HFFc6 (cell line): ENCODE data around the gene PROCA1. TPM values are rescaled to one million over a fixed set of nuclear protein-coding genes. Genes with fewer than 3 reads are reported as not detected.

Source experiments
- DNase-seq: peaks from one replicate; pipeline ENCODE4 v3.0.0-alpha.2; 2018
- H3K27ac Mint-ChIP-seq: 2 replicates; pipeline ENCODE4 v1.8.0; 2020; ENCODE audit warnings: mild to moderate bottlenecking, mixed read lengths
- H3K27me3 Mint-ChIP-seq: 2 replicates; pipeline ENCODE4 v1.8.0; 2021; ENCODE audit warnings: mild to moderate bottlenecking, moderate library complexity, mixed read lengths; ENCODE audit not compliant: insufficient read depth
- H3K36me3 Mint-ChIP-seq: 2 replicates; pipeline ENCODE4 v1.8.0; 2021; ENCODE audit warnings: low read depth, mixed read lengths
- H3K4me1 Mint-ChIP-seq: 2 replicates; pipeline ENCODE4 v1.8.0; 2020; ENCODE audit warnings: low read depth, mixed read lengths
- H3K4me3 Mint-ChIP-seq: 2 replicates; pipeline ENCODE4 v1.8.0; 2020; ENCODE audit warnings: mild to moderate bottlenecking, moderate library complexity, mixed read lengths
- H3K9me3 Mint-ChIP-seq: 2 replicates; pipeline ENCODE4 v1.8.0; 2020; ENCODE audit warnings: mild to moderate bottlenecking, mixed read lengths
- total RNA-seq, 6 experiments: library from RNA; stranded (reverse); fragmentation: NEBNext Ultra II Directional; extraction: Animal tissue kit (Norgen Biotek cat#: 25700); gene quantifications; 2 replicates in 1 of 6; 3 replicates in 5 of 6; pipeline ENCODE4 v1.2.3, GENCODE V29; 2021
- TF ChIP-seq, protein P1 (sequence below): fragments of 200-600 bp; sonication (generic); IDR thresholded peaks from 2 replicates; pipeline ENCODE4 v1.5.0; 2021; ENCODE audit warnings: antibody characterized with exemption, mild to moderate bottlenecking

Gene PROCA1
- total RNA-seq, 6 experiments from 2014 or later, result 0.60 to 1.1 (median 0.70) TPM

DNA sequence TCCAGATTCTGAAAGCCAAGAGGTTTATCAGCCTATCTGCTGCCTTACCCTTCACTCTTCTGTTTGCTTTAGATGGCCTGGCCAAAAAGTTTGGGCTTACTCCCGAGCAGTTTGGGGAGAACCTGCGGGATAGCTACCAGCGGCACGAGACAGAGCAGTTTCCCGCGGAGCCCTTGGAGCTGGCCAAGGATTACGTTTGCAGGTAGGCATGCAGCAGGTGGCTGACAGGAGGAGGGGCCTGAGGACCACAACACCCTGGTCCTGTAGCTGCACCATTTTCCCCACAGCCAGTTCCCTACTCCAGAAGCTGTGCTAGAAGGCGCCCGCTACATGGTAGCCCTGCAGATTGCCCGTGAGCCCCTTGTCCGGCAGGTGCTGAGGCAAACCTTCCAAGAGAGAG is 29.0 kb downstream of the PROCA1 start:
- Mint-ChIP-seq H3K27ac (no peak overlapping the region), H3K4me3 (no peak overlapping the region), H3K36me3 (peaks cover 47% of the 10 kb centered on the region), H3K27me3 (peaks cover 2% of the 10 kb centered on the region; the same call in 1 of the 2 replicates), H3K4me1 (no peaks in the 10 kb centered on the region), H3K9me3 (no peaks in the 10 kb centered on the region)
- TF ChIP-seq, protein P1, sequence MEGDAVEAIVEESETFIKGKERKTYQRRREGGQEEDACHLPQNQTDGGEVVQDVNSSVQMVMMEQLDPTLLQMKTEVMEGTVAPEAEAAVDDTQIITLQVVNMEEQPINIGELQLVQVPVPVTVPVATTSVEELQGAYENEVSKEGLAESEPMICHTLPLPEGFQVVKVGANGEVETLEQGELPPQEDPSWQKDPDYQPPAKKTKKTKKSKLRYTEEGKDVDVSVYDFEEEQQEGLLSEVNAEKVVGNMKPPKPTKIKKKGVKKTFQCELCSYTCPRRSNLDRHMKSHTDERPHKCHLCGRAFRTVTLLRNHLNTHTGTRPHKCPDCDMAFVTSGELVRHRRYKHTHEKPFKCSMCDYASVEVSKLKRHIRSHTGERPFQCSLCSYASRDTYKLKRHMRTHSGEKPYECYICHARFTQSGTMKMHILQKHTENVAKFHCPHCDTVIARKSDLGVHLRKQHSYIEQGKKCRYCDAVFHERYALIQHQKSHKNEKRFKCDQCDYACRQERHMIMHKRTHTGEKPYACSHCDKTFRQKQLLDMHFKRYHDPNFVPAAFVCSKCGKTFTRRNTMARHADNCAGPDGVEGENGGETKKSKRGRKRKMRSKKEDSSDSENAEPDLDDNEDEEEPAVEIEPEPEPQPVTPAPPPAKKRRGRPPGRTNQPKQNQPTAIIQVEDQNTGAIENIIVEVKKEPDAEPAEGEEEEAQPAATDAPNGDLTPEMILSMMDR, result no peak
- no peak for DNase-seq

DNA sequence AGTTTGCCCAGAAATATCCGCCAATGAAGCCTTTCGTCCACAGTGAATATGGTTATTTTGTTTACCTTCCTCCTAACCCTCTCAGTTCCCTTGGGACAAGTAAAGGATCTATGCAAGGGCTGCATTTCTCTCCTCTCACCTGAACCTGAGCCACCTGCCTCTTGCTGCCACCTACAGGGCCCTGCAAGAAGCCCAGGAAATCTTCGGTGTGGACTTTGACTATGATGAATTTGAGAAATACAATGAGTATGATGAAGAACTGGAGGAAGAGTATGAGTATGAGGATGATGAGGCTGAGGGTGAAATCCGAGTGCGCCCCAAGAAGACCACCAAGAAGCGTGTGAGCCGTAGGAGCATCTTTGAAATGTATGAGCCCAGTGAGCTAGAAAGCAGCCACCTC is 35.7 kb downstream of the PROCA1 start:
- no peak for DNase-seq
- Mint-ChIP-seq H3K4me3 (no peak overlapping the region), H3K27ac (no peak overlapping the region; the same call in 1 of the 2 replicates), H3K4me1 (no peaks in the 10 kb centered on the region), H3K27me3 (peaks cover 2% of the 10 kb centered on the region), H3K9me3 (no peaks in the 10 kb centered on the region), H3K36me3 (peaks cover 38% of the 10 kb centered on the region)
- TF ChIP-seq, protein P1, result peak; percentile 35; the same call in 1 of the 2 replicates

DNA sequence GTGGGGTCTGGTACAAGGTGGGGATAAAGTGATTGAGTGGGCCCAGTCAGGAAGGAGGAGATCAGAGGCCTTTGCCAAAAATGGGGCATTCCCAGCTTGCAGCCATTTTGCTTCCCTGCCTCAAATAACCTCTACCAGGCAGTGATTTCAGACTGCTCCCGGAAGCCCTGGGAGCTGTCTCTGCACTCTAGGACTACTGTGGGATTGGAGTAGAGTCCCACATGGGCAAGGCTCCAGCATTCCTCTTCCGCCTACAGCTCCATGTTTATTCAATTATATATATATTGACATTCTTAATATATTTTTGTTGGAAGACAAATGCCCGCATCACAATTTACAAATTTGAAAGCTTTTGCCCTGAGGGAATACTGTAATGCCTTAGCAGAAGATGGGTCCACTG is 36.2 kb downstream of the PROCA1 start:
- no peak overlapping the region for H3K27ac Mint-ChIP-seq
- DNase-seq, result no peak
- TF ChIP-seq, protein P1, result no peak
- H3K9me3 Mint-ChIP-seq, result no peaks in the 10 kb centered on the region
- H3K36me3 Mint-ChIP-seq, result peaks cover 38% of the 10 kb centered on the region
- H3K27me3 Mint-ChIP-seq, result peaks cover 2% of the 10 kb centered on the region
- H3K4me3 Mint-ChIP-seq, result no peak overlapping the region
- H3K4me1 Mint-ChIP-seq, result no peaks in the 10 kb centered on the region

GRCh38 chr17:28669918-28670317 is 41.8 kb downstream of the PROCA1 start:
- H3K27me3 Mint-ChIP-seq, result no peaks in the 10 kb centered on the region; the same call in 1 of the 2 replicates
- TF ChIP-seq, protein P1, result no peak
- no peak for DNase-seq
- H3K36me3 Mint-ChIP-seq, result peaks cover 36% of the 10 kb centered on the region
- H3K4me3 Mint-ChIP-seq, result no peak overlapping the region
- peaks cover 22% of the 10 kb centered on the region for H3K4me1 Mint-ChIP-seq
- no peak overlapping the region for H3K27ac Mint-ChIP-seq
- no peaks in the 10 kb centered on the region for H3K9me3 Mint-ChIP-seq

DNA sequence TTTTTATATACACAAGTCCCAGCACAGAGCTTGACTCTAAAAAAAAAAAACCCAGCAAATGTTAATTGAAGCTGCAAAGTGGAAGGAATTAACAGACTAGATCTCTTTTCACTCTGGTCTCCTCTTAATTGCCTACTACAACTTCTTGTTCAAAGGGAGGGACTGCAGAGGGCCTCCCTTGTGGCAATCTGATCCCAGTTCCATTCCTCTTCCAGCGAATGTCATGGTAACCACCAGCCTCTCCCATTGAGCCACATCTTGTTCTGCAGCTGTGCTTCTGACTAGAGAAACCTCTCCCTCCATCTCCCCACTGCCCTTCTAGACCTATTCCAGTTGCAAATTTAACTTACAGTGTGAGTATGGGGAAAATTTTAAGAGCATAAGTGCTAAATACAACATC is 43.8 kb downstream of the PROCA1 start:
- Mint-ChIP-seq H3K27ac (peak overlapping the region; percentile 34; the same call in 1 of the 2 replicates), H3K9me3 (no peaks in the 10 kb centered on the region), H3K36me3 (peaks cover 40% of the 10 kb centered on the region), H3K27me3 (no peaks in the 10 kb centered on the region; the same call in 1 of the 2 replicates), H3K4me1 (peaks cover 42% of the 10 kb centered on the region), H3K4me3 (no peak overlapping the region)
- no peak for DNase-seq
- TF ChIP-seq, protein P1, result no peak

DNA sequence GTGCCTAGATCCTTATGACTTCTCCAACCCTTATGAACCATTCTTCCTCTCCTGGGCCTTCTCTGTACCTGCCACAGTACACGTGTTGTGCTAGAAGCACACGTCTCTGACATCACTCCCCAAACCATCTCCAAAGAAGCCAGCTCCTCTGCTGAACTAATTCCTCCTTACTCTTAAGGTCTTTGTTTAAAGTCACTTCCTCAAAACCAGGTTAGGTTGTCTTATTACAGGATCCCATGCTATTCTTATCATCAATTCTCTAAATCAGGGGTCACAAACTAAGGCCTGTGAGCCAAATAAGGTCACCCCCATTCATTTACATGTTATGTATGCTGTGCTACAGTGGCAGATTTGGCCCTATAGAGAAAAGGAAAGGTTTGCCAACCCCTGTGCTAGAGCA is 45.7 kb downstream of the PROCA1 start:
- peaks cover 6% of the 10 kb centered on the region for H3K27me3 Mint-ChIP-seq
- H3K4me1 Mint-ChIP-seq, result peaks cover 47% of the 10 kb centered on the region
- DNase-seq, result no peak
- H3K36me3 Mint-ChIP-seq, result peaks cover 34% of the 10 kb centered on the region
- H3K4me3 Mint-ChIP-seq, result no peak overlapping the region
- TF ChIP-seq, protein P1, result no peak
- H3K27ac Mint-ChIP-seq, result peak overlapping the region; percentile 25; the same call in 1 of the 2 replicates
- no peaks in the 10 kb centered on the region for H3K9me3 Mint-ChIP-seq
